ENCODE data around the gene PIGP.
A peak's percentile ranks its signal among the peaks of the same experiment; 100 is the strongest.
"Not testable (repeated sequence)": the region's sequence is repeated elsewhere in the genome, so short reads cannot be mapped to it uniquely, and the experiment has no call there.

PIGP gene

DNA sequence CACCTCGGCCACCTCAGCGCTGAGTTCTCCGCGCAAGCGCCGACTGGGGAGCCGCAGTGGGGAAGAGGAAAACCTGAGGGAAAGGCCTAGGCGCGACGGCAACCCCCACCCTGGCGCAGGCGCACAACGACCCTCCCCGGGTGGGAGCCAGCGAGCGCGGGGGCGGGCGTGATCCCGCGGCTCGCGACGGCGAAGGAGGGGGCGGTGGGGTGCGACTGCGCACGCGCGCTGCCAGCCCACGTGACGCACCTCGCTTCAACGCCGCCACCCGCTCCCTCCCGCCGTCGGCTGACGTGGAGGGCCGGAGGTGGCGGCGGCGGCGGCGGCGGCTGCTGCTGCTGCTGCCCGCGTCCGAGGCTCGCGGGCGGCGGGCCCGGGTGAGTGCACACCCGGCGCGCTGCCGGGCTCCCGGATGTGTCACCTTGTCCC is at the start of gene PIGP, which contains the start of gene TTC3:
PIGP (minus strand) TSS at position 84 of the 429 bp plus-strand sequence. CDS start 556 bp downstream, outside the sequence.
TTC3 (plus strand) TSS at position 267 of the 429 bp plus-strand sequence. CDS start 14,004 bp downstream, outside the sequence.
- DNase-seq = peak; percentile 96 to 97

DNA sequence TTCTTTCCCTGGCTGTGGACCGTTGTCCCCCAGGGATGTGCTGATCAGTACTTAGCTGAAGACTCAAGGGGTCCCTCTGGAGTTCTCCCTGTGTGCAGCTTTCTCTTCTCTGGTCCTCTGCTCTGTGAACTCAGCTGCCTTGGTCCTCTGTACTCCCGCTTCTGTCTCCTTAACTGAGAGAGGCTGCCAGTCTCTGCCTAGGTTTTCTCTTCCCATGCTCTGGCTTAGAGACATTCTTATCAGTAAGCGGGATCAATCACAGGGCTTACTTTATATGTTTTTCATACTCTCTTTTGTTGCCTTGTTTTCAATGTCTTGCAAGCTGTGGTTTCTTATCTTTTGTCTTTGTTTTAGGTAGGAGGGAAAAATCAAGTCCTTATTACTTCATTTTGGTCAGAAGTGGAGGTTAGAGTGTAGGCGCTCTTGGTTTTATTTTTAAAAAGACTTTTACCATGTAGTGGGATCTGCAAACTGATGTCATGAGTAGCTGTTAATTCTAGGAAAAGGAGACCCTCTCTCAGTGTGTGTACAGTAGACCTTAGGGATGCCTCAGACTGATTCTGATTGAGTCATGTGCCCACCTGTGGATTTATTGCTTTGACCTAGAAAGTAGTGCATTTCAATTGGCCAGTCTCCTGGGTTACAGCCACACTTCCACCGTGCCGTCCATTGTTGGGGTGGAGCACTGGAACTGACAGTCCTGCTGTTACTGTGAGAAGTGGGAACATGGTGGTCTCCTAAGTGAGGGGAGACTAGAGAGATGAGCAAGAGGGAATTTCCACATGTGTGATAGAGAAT is 46.7 kb upstream of the PIGP start:
- peak; percentile 5 for DNase-seq

DNA sequence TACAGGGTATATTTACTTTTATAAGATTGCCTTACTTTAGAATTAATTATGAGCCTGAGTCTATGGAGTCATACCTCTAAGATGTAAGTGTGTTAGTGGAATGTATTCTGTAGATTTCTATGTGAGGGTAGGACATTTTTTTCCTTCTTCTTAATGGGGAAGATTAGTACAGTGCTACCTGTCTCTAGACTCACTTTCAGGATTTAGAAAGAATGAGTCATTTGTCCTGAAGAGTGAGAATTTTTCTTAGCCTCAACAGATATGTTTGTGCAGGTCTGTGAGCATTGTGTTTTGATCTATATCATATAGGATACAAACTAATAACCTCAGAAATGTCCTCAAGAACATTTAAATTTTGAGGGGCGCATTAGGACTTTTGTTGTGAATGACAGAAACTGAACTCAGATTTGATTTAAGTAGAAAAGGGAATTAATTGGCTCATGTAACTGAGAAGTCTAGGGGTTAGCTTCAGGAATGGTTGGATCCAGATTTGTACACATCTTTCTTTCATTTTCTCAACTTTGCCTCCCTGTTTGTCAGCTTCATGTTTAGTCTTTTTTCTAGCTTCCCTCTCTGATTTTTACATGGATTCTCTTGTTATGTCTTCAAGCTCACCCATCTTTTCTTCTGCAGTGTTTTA is 45.4 kb upstream of the PIGP start:
- DNase-seq = no peak

DNA sequence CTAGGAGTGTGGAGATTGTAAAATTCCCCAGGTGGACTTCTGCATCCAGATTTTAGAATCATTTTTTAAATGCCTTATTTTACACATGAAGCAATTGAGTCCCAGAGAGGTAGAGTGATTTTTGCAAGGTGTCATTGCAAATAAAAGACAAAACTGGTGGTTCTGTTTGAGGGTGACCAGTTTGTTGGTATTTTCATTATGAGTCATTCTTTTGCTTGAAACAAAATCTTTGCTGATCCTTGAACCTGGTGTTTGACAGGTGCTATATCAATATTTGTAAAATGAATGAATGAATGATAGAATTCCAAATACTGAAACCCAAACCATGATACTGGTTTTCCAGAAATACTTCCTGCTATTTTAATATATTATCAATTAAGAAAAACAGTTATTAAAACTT is 44.3 kb upstream of the PIGP start:
- DNase-seq = no peak

DNA sequence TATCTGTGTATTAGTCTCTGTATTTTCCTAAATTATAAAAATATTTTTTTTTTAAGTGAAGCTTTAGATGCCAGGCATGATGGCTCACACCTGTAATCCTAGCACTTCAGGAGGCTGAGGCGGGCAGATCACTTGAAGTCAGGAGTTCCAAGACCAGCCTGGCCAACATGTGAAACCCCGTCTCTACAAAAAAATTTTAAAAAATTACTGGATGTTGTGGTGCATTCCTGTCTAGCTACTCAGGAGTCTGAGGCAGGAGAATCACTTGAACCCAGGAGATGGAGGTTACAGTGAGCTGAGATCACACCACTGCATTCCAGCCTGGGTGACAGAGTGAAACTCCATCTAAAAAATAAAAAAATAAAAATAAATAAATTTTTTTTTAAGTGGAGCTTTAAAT is 43.6 kb upstream of the PIGP start:
- not testable (repeated sequence) for DNase-seq

DNA sequence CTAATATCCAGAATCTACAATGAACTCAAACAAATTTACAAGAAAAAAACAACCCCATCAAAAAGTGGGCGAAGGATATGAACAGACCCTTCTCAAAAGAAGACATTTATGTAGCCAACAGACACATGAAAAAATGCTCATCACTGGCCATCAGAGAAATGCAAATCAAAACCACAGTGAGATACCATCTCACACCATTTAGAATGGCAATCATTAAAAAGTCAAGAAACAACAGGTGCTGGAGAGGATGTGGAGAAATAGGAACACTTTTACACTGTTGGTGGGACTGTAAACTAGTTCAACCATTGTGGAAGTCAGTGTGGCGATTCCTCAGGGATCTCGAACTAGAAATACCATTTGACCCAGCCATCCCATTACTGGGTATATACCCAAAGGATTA is 41.4 kb upstream of the PIGP start:
- DNase-seq = not testable (repeated sequence)

DNA sequence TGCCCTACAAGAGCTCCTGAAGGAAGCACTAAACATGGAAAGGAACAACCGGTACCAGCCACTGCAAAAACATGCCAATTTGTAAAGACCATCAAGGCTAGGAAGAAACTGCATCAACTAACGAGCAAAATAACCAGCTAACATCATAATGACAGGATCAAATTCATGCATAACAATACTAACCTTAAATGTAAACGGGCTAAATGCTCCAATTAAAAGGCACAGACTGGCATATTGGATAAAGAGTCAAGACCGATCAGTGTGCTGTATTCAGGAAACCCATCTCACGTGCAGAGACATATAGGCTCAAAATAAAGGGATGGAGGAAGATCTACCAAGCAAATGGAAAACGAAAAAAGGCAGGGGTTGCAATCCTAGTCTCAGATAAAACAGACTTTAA is 38.2 kb upstream of the PIGP start:
- not testable (repeated sequence) for DNase-seq

DNA sequence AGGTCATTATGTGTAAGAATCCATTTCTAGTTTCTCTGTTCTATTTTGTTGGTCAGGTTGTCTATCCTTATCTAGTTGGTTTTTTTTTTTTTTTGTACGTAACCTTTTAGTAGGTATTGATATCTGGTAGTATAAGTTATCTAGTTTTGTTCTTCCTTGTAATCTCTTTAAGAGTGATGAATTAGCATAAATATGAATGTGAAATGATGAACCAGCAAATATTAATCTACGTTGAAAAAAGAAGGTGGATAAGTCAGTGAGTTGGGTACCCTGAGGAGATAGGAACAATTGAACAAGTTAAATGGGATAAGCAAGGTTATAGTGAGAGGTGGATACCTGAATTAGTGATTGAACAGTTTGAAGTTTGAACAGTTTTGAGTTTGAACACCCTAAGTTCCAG is 34.1 kb upstream of the PIGP start:
- no peak for DNase-seq

DNA sequence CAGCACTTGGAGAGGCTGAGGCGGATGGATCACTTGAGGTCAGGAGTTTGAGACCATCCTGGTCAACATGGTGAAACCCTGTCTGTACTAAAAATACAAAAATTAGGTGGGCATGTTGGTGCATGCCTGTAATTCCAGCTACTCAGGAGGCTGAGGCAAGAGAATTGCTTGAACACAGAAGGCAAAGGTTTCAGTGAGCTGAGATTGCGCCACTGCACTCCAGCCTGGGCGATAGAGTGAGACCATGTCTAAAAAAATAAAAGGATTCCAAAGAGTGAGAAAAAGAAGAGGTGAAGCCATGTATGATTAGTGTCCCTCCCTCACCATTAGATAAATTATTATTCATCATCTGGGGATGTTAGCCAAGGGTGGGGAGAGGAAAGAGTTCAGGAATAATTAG is 29.9 kb upstream of the PIGP start:
- not testable (repeated sequence) for DNase-seq

DNA sequence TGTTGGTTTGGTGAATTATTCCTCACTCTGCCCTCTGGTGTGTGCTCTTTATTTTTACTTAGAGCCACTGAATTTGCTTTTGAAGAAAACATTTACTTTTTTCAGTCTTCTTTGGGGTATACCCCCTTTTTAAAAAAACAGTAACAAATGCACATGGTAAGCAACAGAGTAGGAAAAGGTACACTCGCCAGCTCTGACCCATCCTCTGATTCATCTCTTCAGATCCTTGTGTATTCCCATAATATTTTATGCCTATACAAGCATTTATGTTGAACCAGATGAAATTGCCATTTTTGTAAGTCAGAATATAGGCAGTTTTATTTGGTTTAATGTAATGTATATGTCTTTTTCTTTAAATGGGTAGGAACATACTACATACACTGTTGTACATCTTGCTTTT is 28.5 kb upstream of the PIGP start:
- no peak for DNase-seq

DNA sequence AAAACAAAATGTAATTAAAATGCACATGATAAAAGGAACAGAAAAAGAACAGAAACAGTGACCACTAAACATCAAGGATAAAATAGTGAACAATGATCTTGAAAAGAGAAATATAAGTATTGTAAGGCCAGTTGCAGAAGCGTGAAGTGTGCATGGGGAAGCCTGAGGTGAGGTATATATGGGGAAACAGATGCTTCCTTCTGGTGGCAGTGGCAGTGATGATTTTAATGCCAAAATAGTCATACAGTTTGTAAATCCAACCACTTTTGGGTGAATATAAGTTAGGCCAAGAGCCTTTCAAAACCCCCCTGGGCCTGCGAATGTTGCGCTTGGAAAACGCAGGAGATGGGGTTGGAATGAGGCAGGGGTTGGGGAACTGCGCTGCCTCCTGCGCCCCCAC is 27.4 kb upstream of the PIGP start:
- no peak for DNase-seq

DNA sequence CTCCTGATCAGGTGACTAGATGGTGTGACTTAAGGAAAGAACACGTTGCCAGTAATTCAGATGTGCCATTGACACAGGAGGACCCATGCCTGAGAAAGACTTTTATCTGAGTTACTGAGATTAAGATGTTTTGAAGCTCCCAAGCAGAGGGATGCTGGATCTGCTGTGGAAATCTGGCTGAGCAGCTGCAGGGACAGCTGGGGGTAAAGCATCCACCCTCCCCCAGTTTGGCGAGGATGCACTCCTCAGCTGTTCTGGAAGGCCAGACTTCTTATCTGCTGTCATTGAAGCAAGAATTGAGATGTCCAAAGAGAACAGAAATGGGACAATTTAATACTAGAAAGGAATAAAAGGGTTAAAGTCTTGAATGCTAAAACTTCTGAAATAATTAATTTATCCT is 25.9 kb upstream of the PIGP start:
- DNase-seq = no peak

DNA sequence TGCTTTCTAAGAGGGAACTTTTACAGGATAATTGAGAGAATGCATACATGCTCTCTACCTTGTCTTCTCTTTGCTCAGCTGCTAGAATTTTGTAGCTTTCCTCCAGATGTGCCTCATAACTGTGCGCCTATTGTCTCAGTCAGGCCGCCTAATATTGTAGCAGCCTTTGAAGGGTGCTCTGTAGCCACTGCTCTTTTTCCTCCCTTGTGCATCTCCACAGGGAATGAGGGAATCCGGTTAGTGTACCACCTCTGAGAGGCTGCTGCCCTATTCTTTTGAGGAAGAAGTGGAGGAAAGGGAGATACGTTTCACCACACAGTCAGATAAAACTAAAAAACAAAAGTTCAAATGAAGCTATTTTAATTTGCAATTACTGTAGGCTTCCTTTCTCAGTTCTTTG is 22.9 kb upstream of the PIGP start:
- no peak for DNase-seq

DNA sequence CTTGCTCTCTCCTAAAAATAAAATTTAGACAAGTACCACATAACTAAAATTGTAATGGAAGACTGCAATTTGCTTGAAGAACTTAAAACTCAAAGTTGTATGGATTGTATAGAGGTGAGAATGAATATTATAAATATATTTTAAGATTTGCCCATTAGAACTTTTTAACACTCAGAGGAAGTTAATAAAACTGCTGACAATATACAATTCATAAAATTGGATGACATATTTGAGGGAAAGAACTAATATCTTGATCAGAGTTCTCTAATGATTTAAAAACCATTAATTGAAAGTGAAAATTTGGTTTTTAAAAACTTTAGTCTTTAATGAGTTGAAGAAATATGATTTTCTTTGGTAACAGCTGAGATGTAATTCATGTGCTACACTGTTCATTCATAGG is 21.1 kb upstream of the PIGP start:
- DNase-seq = no peak

DNA sequence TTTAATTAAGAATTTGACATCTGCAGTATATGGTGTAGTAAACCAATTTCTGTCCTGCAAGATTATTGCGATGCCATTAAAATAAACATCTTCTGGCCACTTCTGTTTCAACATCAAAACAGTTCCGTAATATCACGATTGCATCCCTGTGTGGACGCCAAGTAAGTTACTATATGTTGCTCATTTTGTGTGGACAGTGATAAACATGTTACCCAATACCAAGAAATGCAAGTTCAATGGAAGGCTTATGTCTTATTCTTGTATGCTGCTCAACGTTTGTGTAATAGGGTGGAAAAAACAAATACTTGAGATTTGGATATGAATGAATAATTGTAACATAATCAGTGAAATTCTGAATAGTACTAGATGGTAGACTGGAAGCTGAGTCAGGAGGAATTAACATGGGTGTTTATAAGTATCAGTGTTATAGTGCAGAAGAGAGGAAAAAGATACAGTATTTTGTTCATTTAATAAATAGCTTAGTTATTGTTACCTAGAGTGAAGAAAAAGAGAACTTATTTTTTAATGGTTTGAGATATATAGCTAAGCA is 15.4 kb upstream of the PIGP start:
- no peak for DNase-seq

DNA sequence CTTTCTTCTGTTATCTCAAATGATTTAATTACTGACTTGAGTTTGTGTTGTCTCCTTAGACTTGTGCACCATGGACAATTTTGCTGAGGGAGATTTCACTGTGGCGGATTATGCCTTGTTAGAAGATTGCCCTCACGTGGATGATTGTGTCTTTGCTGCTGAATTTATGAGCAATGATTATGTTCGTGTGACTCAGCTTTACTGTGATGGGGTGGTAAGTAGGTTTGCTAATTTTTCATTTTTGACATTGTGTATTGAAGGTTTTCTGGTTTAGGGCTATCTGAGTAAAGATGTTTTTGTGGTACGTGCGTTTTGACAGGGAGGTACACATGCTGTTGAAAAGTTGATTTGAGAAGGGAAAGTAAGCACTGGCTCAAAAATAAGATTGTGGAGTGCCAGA is 14.3 kb upstream of the PIGP start:
- DNase-seq = no peak

DNA sequence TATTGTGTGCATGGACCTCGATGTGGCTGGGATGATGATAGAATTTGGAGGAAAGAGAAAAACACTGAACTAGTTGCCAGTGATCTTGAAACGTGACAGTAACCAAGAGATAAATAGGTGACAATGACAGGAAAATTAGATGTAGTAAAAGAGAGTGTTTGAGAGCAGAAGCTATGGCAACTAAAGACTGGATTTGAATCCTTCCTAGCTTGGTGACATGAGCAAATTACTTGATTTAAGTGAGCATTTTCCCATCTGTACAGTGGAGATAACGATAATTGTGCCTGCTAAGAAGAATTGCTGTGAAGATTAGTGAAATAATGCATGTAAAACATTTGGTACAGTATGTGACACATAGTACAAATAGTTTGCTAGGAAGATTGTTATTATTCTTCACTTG is 12.9 kb upstream of the PIGP start:
- DNase-seq = no peak

DNA sequence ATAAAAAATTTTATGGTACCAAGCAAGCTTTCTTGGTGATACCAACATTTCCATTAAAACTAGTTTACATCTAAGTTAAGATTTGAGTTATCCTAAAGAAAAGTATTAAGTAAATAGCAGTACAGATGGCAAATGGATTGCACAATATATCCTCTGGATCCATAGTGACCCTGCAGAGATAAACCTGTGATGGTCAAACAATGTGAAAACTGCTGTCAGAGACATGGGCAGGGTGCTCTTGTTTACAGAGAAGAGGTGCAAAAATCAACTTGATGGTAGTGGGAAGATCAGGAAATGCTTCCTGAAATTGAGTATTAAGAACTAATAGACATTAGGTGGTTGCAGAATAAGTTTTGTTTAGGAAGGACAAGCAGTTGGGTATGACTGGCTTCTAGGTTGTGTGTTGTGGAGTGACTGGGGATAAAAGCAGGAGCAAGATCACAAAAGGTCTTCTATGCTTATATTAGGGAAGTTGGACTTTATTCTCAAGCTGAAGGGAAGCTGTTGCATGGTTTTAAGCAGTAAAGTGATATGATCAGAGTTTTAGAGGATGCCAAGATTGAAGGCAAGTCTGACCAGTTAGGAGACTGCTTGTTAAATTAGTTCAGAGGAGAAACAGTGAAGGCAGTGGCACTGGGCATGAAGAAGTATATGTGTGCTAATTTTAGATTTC is 10.1 kb upstream of the PIGP start:
- no peak for DNase-seq

DNA sequence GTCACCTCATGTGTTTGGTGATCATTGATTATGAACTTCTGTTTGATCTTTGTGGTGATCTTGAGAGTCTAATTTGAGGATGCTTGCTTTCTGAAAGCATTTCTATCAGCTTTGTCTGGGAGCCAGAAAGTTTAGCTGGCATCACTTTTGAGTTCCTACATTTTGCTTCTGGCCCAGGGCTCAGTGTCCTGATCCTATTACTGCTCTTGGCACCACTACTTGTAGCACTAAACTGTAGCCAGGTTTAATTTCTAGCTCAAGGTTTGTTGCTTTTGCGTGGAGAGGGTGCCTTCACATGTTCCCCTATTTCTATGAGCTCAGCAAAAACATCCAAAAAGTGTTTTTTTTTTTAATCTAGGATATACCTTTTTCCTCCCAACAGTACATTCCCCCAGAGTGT is 9.5 kb upstream of the PIGP start:
- no peak for DNase-seq

DNA sequence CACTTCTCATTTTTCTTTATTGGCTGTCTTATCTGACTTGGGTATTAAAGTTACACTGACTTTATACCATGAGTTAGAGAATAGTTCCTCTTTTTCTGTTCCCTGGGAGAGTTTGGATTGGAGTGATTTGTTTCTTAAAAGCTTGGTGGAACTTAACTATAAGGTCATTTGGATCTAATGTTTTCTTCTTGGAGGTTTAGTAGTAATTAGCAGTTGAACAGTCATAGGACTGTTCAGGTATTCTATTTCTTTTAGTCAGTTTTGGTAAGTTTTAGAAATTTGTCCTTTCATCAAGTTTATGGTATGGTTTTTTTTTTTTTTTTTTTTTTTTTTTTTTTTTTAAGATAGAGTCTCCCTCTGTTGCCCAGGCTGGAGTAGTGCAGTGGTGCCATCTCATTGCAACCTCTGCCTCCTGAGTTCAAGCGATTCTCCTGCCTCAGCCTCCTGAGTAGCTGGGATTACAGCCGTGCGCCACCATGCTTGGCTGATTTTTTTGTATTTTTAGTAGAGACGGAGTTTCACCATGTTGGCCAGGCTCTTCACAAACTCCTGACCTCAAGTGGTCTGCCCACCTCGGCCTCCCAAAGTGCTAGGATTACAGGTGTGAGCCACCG is 6.4 kb upstream of the PIGP start:
- DNase-seq = no peak

DNA sequence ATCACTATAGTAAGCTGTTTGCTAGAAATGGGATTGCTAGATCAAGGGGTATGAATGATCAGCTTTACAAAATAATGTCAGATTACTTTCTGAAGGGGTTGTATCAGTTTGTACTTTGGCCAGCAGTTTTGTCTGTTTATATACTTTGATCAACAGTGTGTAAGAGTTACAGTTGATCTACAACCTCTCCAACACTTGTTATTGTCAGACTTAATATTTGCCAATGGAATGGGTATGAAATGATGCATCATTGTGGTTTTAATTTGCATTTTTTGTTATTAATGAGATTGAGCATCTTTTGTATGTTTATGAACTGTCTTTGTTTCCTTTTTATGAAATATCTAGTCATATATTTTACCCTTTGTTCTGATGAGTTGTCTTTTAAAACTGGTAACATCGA is 4.5 kb upstream of the PIGP start:
- DNase-seq = no peak

DNA sequence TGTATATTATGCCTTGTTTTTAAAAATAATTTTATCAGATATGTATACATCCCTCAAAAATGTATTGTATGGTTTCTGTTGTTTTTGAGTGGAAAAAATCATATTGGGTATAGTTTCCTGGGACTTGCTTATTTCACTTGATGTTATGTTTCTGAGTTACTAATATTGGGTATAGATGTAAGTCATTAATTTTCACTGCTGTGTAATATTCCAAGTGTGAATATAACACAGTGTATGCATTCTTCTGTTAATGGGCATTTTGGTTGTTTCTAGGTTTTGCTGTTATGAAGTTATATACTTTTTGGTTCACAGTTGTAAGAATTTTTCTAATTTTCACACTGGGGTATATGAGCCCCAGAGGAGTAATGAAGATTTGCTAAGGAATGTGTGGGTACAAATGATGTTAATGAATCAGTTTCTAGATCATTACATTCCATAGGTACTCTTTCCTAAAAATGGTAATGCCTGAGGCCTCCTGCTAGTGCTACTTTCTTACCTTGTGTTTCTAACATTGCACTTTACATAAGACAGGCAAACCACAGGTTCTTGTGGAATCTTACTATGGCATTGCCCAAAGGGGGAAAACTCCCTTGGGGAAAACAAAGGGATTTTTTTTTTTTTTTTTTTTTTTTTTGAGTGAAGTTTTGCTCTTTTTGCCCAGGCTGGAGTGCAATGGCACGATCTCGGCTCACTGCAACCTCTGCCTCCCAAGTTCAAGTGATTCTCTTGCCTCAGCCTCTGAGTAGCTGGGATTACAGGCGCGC is 3.4 kb upstream of the PIGP start:
- DNase-seq = no peak

Measured in activated CD4-positive, alpha-beta T cell treated with anti-CD3 and anti-CD28 coated beads, Interleukin-2, amount 50 U/mL, for 48 hours (primary cell).